HG03432 (cell line): Measurements from ENCODE around the gene CAMK2B.

Experiments used
- ATAC-seq: cut with Tn5 transposase; IDR thresholded peaks from one replicate; pipeline ENCODE4 v1.9.1; 2021; ENCODE audit warnings: mild to moderate bottlenecking, moderate library complexity; ENCODE audit not compliant: unreplicated experiment

CAMK2B gene

GRCh38 chr7:44196450-44196872, 128.9 kb downstream of the CAMK2B start:
- ATAC-seq: no peak

DNA sequence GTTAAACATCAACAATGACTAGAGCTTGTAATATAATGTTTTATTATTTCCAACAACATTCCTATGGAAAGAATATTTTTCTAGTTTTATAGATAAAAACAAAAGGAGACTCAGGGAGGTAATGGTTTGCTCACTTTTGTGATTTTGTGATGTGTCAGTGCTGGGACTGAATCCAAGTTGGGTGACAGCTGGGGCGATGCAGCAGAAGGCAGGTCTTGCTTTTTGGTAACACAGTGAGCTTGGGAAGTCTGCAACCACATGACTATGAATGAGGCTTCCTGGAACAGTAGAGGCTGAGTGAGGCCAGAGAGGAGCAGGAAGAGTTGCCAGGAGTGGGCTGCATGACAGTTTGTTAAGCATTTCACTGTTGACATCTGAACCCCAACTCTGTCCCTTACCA, 129.5 kb downstream of the CAMK2B start:
- no peak for ATAC-seq

GRCh38 chr7:44194562-44195145, 130.7 kb downstream of the CAMK2B start:
- ATAC-seq: no peak

DNA sequence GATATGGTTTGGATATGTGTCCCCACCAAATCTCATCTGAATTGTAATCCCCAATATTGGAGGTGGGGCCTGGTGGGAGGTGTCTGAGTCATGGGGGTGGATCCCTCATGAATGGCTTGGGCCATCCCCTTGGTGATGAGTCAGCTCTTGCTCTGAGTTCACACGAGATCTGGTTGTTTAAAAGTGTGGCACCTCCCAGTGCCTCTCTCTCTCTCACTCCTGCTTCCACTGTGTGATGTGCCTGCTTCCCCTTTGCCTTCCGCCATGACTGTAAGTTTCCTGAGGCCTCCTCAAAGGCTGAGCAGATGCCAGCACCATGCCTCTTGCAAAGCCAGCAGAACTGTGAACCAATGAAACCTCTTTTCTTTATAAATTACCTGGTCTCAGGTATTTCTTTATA, 131.3 kb downstream of the CAMK2B start:
- no peak for ATAC-seq

- ATAC-seq: no peak
Measured at GRCh38 chr7:44193011-44193802, 132.2 kb downstream of the CAMK2B start.

GRCh38 chr7:44191171-44191570, 134.2 kb downstream of the CAMK2B start:
- ATAC-seq: no peak

GRCh38 chr7:44189993-44190872, 135.2 kb downstream of the CAMK2B start:
- ATAC-seq: no peak

DNA sequence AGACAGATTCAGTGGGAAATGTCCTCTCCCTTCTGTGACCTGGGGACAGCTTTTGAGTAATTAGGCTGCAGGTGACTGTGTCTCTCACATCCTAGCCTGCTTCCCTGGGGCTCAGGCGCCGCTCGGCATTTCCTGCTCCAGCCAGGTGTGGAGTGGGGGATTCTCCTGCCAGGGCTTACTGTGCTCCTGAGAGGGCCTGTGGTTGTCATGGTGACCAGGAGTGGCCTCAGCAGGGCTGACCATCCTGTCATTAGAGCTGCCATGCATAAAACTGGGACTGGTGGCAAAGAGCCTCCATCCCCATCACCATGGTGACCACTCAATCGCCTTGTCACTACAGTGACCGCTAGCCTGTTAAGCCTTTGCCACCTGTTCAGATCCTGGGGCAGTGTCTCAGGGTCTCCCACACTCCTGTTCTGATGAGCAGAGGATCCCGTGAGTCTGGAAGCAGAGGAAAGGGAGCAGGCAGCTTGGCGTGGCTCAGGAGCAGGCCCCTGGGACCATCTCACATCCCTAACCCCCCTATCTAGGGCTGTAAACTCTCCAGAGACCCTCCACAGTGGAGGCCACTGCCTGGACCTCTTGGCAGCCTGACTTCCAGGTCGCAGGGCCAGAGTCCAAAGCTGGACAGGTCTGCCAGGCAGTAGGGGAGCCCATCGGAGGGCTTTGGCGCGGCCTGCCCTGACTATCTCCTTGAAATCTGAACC, 136.0 kb downstream of the CAMK2B start, which contains the start of gene GCK:
GCK (minus strand) TSS at position 154 of the 707 bp plus-strand sequence. CDS start 486 bp downstream, outside the sequence.
- ATAC-seq: no peak

- ATAC-seq: no peak
Measured at GRCh38 chr7:44188480-44189225, 136.7 kb downstream of the CAMK2B start.

DNA sequence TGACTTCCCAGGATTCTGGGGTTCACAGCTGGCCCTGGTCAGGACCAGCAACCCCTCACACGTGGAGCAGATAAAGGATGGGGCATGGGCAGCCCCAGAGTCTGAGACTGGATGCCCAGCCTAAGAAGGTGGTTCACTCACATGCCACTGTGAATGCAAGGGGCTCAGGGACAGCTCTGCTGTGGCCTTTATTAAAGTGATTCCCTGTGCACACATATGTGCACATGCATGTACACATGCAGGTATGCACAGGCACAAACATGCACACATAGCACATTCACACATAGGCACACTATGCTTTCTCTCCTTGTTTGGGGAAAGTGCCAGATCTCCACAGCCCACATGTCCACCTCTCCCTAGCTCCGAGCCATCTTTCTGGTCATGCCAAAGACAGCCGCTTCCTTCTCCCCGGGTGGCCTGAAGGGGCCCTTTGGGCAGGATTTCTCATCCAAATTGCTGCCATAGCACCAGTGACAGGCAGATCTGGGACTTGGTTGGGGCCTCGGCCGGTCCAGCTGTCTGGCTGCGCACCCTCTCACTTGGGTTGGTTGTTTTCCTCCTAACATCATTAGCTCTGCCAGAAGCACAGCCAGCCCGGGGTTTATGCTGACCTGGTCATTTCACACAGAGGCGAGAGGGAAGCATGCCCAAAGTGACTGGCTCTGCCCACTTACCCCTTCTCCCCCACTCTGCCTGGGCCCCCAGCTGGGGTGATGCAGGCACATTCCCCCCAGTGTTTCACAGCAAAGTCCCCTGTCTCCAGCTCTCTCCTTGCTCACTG, 137.6 kb downstream of the CAMK2B start:
- no peak for ATAC-seq

- no peak for ATAC-seq
Measured at GRCh38 chr7:44186736-44187135, 138.7 kb downstream of the CAMK2B start.

DNA sequence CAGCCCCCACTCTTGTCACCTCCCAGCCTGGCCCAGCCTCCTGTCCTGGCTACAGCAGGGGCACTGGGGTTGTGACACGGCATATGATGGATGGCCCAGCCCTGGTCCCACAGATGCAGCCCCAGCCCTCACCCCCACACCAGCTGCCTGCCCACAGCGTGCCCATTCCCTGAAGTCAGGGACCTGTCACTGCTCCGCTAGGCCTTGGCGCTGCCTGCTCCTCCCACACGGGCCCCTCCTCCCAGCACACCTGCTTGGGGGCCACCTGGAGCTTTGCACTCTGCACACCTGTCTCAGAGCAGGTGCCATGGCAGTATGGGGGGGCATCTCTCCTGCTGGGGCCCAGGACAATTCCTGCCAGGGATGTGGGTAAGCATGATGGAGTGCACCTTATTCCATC, 139.7 kb downstream of the CAMK2B start:
- no peak for ATAC-seq

- ATAC-seq: no peak
Measured at GRCh38 chr7:44184873-44185446, 140.4 kb downstream of the CAMK2B start.

DNA sequence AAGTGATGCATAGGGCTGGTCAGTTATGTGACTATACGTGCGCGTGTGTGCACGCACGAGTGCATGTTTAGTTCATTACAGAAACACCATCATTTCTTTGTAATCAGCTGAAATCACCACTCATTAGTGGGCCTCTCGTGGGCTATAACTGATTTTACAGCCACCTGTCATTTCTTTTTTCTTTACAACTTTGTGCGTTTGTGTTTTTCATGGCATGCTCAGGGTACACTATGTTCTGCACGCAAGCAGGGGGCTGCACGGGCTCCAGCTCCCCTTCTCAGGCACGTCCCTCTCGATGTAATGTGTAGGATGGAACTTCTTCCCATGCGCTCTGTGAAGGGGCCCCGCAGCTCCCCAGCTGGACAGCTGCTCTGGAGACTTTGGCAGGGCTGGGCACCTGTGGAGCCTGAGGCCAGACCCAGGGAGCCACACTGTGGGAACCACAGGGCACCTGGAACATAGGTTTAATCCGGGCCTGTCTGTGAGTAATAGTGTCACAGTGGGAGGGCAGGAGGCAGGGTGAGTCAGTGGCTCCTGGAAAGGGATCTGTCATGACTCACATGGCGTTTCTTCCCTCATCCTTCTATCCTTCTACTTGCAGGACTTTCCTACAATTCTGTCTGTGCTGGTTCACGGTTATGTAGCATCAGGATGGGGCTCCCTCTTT, 141.1 kb downstream of the CAMK2B start:
- ATAC-seq: no peak

- ATAC-seq: no peak
Measured at GRCh38 chr7:44183386-44183785, 142.0 kb downstream of the CAMK2B start.

GRCh38 chr7:44182827-44183226, 142.6 kb downstream of the CAMK2B start:
- no peak for ATAC-seq

DNA sequence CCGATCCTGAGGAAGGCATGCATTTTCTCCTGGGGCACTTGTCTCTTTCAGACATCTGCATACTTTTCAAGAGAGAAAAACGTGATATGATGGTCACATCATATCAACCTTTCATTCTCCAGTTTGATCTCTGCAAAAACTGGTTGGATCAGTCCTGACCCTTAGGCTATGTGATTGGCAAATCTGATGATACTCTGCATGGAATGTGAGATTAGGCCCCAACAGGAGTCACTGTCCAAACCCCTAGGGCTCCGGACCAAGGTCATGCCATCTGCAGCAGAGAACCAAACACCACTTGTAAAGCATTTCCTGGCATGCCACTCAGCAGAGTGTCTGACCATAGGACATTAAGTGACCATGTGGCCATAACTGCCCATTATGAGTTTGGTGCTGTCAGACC, 144.8 kb downstream of the CAMK2B start:
- ATAC-seq: no peak

- no peak for ATAC-seq
Measured at GRCh38 chr7:44177570-44178131, 147.7 kb downstream of the CAMK2B start.
